GM19328 (cell line): Measurements from ENCODE around the gene MORN1.

Experiments
- ATAC-seq: cut with Tn5 transposase; IDR thresholded peaks from one replicate; pipeline ENCODE4 v1.9.1; 2021; ENCODE audit warnings: mild to moderate bottlenecking, moderate library complexity; ENCODE audit not compliant: unreplicated experiment

MORN1 gene

DNA sequence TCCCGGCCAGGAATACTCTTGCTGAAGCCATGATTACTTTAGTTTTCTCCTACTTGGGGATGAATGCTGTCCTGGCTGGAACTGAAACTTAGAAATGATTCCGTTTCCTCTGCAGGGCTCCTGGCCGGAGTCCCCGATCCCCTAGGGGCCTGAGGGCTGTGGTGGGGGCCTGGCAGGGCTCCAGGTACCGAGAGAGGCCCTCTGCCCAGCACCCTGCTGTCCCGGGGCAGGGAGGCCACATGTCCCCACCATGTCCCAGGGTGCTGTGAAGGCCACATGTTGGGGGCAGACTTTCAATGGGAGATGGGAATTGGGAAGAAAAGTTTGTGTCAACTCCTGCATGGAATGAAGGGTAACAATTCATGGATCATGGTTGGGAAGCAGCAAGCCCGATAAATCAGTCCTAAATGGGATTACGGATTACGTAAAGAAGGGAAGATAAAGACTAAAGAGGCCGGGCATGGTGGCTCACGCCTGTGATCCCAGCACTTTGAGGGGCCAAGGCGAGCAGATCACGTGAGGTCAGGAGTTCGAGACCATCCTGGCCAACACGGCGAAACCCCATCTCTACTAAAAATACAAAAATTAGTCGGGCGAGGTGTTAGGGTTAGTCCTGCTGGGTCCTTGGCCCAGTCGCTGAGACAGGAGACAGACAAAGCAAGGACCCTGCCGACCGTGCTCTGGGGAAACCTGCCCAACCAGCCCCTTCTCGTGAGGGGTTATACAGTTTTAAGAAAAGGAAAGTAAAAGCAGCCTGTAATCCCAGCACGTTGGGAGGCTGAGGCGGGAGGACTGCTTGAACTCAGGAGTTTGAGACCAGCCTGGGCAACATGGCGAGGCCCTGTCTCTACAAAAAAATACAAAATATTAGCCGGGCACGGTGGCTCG lies 37.6 kb downstream of the MORN1 start:
- ATAC-seq, result no peak

DNA sequence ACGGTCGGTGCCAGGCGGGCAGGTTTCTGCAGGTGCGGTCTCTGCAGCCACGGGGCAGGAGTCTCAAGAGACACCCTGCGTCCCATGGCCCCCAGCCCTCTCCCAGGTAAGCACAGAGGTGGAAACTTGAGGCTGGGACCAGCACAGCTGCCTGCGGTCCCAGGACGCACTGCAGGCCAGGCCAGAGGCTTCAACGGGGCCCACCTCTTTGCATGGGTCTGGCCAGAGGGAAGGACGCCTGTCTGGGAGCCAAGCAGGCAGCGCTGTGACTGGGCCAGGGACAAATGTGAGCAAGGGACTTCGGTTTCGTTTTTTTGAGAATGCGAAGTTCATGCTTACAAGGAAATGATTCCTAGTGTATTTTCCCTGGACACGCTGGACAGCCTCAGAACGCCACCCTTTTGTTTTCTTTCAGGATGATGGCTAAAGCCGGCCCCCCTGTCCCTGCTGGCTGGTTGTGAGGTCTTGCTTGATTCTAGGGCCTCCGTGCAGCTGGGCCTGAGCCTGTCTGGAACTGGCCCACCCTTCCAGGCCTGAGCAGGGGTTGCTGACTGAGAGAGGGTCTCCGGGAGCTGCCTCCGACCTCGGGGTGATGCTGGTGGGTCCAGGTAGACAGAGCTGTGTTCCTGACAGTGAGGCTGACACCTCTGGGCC lies 38.3 kb downstream of the MORN1 start:
- ATAC-seq, result no peak

DNA sequence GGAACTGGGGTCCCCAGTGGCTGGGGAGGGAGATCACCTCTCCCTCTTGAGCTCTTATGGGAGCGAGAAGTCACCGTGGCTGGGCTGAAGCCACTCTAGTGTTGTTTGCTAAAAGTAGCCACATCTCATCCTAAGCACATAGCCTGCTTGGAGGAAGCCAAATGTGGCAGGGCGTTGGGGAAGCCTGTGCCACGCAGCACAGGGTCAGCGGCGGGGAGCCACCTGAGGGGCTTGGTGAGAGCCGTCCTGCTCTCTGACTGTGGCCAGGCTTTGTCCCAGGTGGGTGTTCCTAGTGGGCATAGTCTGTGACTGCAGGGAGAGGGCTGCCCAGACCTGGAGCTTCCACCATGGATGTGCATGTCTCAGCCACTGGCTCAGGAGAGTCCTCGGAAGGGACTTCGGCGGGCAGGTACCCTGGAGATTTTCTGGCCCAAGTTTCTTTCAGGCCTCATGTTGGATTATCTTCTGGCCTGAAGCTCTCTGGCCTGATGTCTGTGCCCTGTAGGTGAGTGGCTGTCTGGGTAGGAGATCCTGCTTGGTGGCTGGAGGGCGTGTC lies 38.9 kb downstream of the MORN1 start:
- no peak for ATAC-seq

DNA sequence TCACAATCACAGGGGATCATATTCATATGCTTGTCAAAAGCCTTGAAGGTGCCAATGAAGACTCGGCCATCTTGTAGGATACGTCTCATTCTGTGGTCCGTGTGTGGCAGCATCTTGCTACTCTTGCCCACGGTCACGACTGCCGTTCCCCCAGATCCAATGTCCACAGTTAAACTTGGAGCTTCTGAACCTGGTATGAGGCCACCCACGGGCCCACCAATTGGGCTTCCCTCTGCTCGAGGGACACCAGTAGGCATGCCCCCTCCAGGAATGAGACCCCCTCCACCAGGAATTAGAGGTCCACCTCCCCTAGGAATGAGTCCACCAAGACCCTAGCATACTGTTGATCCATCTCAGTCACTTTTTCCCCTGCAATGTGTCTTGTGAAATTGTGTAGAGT lies 39.6 kb downstream of the MORN1 start:
- no peak for ATAC-seq

DNA sequence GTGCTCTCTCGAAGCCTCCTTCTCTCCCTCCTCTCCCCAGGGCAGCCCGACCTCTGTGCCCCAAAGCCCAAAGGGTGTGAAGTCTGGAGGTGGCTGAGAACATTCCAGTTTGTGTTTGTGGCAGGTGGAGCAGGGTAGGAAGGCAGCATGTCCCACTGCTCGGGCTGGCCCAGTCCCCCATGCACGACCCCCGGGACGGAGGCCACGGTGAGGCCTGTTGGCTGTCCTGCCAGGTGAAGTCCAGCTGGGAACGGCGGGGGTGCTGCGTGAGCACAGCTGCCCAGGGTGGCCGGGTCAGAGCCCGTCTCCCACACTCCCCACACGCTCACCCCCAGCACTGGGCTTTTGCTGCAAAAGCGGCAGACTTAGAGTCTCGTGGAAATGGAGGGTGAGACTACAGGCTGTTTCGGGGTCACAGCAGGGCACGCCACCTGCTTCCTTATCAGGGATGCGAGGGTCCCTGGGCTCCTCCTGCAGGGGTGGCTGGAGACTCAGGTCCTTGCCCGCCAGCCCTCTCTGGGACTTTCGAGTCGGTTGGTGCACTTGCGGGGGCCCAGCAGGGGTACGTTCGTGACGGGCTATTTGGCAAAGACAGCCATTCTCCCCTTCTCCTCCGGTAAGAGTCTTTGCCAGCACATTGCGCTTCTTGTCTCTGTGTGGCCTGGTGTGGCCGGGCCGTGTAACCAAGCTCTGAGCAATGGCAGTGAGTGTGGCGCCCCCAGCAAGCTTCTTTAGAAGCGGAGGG lies 40.3 kb downstream of the MORN1 start:
- no peak for ATAC-seq

DNA sequence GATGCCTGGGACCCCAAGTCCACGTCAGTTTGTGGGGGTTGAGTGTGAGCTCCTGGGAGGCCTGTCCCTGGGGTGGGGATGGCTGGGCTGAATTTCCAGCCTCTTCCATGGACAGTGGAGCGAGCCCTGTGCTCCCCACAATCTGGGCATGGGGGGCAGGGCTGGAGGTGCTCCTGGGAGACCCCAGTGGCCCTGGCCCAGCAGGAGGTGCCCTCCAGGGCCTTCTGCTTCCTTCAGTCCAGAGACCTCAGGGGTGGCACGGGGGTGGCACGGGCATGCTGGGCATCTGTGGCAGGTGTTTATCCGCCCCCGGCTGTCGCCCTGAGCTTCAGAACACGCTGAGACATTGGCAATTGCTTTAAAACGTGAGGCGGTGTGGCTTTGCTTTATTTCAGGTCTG lies 40.9 kb downstream of the MORN1 start:
- ATAC-seq, result no peak

DNA sequence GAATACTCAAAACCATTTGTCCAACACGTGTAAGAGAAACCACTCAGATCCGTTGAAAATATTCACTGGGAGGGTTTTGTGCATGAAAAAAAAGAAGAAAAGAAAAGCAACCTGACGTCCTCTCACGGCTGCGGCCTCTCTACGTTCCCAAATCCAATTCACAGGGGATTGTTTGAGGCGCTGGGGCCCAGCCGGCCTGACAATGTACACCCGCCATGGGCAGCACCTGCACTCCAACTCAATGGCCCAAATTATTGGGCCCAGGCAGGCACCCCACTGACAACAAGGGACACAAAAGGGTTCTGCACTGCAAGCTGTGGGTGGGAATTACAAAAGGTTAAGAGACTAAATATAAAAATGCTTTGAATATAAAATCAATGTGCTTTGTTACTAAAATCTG lies 41.5 kb downstream of the MORN1 start:
- ATAC-seq, result no peak

DNA sequence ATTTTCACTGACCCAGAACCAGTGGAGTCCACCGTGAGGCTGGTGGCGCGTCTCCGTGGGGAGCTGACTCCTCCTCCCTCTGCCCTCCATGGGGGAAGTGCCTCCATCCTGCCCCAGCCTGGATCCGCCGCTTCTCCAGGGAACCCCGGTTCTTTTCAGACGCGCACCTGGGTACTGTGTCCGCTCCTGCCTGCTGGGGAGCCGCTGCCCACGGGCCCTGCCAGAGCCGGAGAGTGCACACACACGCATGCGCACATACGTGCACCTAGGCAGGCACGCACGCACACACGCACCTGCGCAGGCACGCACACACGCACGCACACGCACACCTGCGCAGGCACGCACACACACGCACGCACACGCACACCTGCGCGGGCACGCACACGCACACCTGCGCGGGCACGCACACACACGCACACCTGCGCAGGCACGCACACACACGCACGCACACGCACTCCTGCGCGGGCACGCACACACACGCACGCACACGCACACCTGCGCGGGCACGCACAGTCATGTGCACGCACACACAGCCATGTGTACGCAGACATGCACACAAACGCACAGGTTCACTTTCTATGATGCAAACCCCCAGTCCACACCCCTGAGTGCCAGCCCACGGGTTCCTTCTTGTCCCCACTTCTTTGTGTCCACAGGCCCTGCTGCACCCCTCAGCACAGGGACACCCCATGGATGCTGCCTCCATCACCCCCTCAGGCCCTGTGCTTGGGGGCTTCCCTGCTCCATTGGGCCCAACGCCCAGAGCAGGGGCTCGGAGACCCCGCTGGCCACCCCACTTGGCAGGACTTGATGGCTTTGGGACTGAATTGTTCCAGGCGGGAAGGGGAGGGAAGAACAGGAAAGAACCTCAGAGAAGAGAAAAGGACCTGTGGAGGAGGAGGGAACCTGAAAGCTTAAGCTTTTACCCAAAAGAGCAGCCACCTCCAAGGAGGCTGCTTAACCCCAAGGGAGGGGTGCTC lies 42.7 kb downstream of the MORN1 start:
- ATAC-seq, result no peak

DNA sequence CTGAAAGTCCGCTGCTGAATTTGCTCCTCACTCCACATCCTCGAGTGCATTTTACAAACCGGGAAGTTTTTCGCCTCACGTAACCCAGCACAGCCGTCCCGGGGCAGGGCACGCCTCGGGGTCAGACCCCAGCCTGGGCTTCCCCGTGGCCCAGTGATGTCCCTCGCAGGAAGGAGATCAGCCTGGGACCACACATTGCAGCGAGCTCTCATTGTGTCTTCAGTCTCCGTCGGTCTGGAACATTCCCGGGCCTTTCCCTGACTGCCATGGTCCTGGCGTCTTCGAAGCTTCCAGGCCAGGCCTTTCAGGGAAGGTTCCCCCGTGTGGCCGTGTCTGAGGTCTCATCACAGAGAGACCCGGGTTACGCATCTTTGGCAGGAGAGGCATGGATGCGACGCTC lies 43.5 kb downstream of the MORN1 start:
- no peak for ATAC-seq

DNA sequence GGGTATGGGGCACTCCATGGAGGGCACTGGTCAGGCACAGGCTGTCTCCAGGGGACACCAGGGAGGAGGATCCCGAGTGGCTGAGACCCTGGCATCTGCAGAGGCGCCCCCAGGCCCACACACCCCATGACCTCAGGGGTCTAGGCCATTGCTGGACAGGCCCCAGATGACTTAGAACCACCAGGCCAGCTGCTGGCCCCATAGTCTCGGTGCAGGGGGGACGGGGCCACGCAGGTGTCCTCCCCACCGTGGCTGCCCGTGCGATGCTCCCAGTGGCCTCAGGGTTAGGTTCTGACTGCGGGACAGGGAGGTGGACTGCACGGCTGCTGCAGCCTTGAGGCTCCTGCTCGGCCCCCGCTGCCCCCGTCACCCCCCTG lies 44.0 kb downstream of the MORN1 start:
- no peak for ATAC-seq

DNA sequence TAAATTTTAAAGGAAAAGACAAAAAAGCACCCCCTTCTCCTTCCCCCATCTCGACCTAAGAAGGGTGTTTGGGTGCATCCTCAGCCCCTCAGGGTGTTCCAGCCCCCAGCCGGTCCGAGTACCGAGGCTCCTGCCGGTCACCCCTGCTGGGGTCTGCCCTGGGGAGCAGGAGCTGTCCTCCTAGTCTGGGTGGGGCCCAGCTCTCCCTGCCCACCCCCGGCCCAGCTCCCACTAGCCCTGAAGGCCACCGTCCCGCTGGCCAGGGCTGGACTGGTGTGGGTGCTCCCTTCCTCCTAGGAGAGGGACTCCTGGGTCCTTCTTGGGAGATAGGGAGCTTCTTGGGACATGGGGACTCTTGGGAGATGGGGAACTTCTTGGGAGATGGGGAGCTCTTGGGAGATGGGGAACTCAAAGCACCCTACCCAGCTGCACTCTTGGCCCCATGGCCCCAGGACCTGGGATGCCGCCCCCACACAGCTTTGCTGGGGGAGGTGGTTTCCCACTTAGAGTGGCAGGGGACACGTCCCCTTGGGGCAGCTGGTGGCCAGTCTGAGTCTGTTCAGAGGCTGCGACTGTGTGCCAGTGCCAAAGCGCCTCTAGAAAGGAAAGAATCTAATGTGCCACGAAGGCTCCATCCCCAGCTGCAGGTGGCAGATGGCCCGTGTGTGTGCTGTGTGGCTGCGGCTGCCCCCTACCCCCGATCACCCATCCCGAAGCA lies 44.5 kb downstream of the MORN1 start:
- ATAC-seq, result no peak

DNA sequence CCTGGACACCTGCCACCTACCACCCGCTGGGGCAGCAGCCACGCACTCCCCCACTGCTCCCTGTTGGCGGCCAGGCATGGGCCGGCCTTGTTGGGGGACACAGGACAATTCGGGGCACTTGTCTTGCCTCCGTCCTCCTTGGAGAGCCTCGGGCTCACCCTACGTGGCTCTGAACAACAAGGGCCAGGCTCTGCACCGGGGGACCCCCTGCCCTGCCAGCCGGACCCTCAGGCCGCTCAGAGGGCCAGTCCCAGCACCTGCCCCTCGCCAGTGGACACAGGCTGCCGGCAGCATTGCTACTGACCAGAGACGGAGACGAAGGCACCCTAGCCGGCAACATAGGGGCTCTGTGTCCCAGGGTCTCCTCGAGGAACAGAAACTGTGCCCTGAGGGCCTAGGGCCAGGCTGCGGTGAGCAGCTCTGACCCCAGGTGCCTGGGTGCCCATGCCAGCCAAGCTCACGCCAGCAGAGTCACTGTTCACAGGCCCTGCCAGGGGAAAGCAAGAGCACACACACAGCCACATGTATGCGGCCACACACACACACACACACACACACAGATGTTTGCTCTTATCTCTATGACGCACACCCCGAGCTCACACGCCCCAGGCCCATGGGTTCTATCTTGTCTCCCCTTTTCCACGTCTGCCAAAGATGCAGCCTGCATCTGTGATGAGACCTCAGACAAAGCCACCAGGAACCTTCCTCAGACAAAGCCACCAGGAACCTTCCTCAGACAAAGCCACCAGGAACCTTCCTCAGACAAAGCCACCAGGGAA lies 45.9 kb downstream of the MORN1 start:
- no peak for ATAC-seq

DNA sequence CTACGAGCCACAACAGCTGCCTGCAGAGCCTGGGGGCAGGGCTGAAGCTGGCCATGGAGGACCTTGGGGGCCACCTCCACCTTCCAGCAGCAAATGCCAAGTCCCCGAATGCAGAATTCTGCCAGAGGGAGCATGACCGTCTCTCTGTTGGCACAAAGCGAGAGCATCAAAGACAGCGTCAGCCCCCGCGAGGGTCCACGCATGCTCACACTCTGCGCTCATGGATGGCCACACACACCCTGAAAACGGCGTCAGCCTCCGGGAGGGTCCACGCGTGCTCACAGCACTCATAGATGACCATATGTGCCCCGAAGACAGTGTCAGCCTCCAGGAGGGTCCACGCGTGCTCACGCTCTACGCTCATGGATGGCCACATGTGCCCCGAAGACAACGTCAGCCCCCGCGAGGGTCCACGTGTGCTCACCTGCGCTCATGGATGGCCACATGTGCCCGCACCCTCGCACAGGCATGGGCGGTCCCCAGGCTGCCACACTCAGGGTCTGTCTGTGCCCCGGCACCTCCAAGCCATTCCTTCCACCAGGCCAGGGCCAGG lies 46.5 kb downstream of the MORN1 start:
- ATAC-seq, result no peak

DNA sequence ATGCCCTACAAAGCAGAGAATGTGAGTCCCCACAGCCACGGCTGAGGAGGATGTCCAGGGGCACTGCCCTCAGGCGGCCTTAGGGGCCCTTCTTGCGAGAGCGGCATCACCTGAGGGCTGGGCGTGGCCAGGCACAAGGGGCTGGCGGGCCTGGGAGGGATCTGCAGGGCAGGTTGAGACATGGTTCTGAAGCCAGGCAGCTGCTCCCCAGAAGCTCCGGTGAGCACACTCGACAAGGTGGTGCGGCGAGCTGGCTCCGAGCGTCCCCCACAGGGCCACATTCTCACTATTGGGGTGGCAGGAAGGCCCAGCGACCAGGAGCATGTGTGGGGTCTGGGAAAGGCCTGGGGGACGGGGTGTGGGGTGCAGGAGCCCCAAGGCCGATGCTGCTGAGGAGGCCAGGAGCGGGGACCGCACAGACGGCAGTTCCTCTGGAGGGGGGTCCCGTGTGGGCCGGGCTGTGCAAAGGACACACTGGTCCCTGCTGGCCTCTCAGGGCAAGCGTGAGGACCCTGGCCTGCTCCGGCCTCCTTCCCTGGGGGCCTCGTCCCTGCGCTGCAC lies 47.2 kb downstream of the MORN1 start:
- ATAC-seq, result no peak

DNA sequence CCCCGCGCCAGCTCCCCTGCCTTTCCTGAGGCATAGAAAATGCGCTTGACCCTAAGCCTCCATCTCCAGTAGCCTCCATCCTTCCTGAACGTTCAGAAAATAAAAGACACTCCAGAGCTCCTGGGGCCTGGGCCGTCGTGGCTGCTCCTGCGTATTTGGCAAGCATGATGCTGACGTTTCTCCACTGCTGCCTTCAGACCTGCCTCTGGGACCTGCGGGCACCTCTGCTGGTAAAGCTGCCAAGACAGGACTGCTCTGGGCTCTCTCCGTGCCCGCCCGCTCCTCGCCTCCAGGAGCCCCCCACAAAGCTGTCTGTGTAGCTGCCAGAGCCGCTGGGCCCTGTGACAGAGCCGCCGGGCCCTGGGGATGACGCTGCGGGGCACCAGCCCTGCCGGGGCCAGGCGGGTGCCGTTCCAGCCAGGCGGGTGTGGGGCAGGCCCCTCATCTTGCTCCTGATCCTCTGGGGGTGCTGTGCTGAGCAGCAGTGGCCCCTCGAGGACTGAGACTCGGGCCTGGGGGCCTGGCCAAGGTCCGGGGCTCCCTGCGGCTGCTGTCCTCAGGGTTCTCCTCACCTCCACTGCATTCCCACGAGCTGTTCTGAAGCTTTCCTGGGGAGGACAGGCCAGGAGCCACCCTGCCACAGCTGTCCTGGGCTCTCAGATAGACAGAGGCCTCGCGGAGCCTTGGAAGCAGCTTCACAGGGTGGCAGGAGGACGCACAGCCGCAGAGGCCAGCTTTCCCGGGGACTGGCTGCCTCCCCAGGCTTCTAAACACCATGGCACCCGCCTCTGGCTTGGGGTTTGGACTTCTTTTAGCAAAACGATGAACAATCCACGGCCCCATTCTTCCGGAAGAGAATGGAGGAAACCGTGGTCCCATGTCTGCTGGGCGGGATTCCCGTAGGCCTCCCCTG lies 48.1 kb downstream of the MORN1 start:
- no peak for ATAC-seq

DNA sequence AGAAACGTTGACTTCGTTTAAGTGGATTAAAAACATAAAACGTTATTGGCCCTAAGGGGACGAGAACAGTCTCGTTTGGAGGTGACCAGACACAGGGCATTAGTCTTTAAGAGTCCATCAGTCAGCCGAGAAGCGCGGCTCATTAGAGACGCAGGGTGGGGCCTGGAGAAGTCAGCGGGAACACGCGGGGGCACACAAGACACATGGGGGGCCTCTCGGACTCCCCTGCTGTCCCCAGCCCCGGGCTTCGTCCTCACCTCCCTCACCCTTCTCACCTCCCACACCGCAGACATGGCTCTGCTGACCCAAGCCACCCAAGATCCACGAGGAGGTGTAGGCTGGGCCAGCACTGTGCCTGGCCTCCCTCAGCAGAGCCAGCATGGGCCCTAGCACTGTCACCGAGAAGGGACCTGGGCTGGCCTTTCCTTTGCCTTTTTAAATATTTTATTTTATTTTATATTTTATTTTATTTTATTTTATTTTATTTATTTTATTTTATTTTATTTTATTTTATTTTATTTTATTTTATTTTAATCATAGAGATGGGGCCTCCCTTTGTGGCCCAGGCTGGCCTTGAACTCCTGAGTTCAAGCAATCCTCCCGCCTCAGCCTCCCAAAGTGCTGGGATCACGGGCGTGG lies 48.9 kb downstream of the MORN1 start:
- ATAC-seq, result no peak
